HepG2 (cell line): Measurements from ENCODE around the gene PPCDC. TPM values are rescaled to one million over a fixed set of nuclear protein-coding genes. Genes with fewer than 3 reads are reported as not detected.
A peak's percentile ranks its signal among the peaks of the same experiment; 100 is the strongest.

Experiments
- ATAC-seq: fragments of 200-7000 bp; cut with Tn5 transposase; 3 replicates; pipeline ENCODE4 v1.9.1; 2020; ENCODE audit warnings: mild to moderate bottlenecking, moderate library complexity
- BruUV-seq: library from RNA; stranded (reverse); fragments of 400-500 nt; replicated peaks from 2 replicates; lab custom pipeline; 2021; lab: Mats Ljungman, UMichigan
- CTCF ChIA-PET: fragments of 300-600 bp; formaldehyde crosslinking; extraction: SDS; loops from one replicate; lab custom pipeline; 2021; ENCODE audit warnings: low total read pairs, inconsistent platforms, low intra/inter-chr PET ratio; lab: Yijun Ruan, JAX
- POLR2A ChIA-PET: fragments of 350-600 bp; sonication (Branson Sonifier 250); formaldehyde crosslinking; loops from one replicate; lab custom pipeline; 2020; ENCODE audit warnings: antibody characterized with exemption, inconsistent platforms; lab: Yijun Ruan, JAX
- DNase-seq: peaks from one replicate; pipeline ENCODE4 v3.0.0-alpha.2; 2015; ENCODE audit warnings: low spot score
- FAIRE-seq: peaks from 3 replicates; lab custom pipeline; 2011; peaks lifted over from hg19 to GRCh38; lab: Jason Lieb, UNC
- H2AFZ ChIP-seq: one replicate; pipeline ENCODE4 v1.6.1; 2011; ENCODE audit warnings: low read length, inconsistent platforms
- H3K27ac ChIP-seq: fragments of 300-600 bp; 3 replicates; pipeline ENCODE4 v1.8.0; 2011; ENCODE audit warnings: mixed run types, mild to moderate bottlenecking, mixed read lengths, low read length, inconsistent platforms; ENCODE audit not compliant: insufficient read depth; ENCODE audit errors: extremely low read length
- H3K27me3 ChIP-seq, 2 experiments: fragments of 200-600 bp in 1 of 2; 2 replicates in 1 of 2; 3 replicates in 1 of 2; pipeline versions ENCODE4 v1.6.0 to v1.8.0; 2011; ENCODE audit warnings: low read length in 2 of 2, mild to moderate bottlenecking in 2 of 2, moderate library complexity in 2 of 2, inconsistent platforms in 1 of 2; ENCODE audit not compliant: insufficient read depth in 2 of 2, control insufficient read depth in 1 of 2
- H3K36me3 ChIP-seq, 2 experiments: fragments of 200-600 bp in 1 of 2; replicated peaks in 1 of 2; 2 replicates in 1 of 2; 3 replicates in 1 of 2; pipeline versions ENCODE4 v1.5.1 to v1.8.0; 2011; ENCODE audit warnings: low read length in 2 of 2, inconsistent platforms in 1 of 2; ENCODE audit not compliant: insufficient read depth in 2 of 2, control insufficient read depth in 1 of 2
- H3K4me1 ChIP-seq: 2 replicates; pipeline ENCODE4 v1.5.1; 2012; ENCODE audit warnings: low read length, inconsistent platforms; ENCODE audit not compliant: insufficient read depth
- H3K4me2 ChIP-seq: 2 replicates; pipeline ENCODE4 v1.6.0; 2011; ENCODE audit warnings: low read depth, low read length, inconsistent platforms
- H3K4me3 ChIP-seq, 3 experiments: fragments of 200-600 bp in 1 of 3; sonication (generic), shearing (Covaris generic) in 1 of 3; replicated peaks in 1 of 3; 2 replicates each; pipeline ENCODE4 v1.5.1; 2011 to 2016; ENCODE audit warnings: low read length in 3 of 3, inconsistent platforms in 2 of 3, low read depth in 2 of 3, mild to moderate bottlenecking in 2 of 3, control low read depth in 1 of 3, mixed read lengths in 1 of 3; ENCODE audit not compliant: insufficient read depth in 1 of 3
- H3K79me2 ChIP-seq: one replicate; pipeline ENCODE4 v1.6.1; 2011; ENCODE audit warnings: low read length, inconsistent platforms; ENCODE audit not compliant: insufficient read depth
- H3K9ac ChIP-seq: 2 replicates; pipeline ENCODE4 v1.6.0; 2011; ENCODE audit warnings: mild to moderate bottlenecking, low read depth, low read length, inconsistent platforms; ENCODE audit not compliant: insufficient read depth
- H3K9me3 ChIP-seq: 2 replicates; pipeline ENCODE4 v1.5.1; 2012; ENCODE audit warnings: mild to moderate bottlenecking, low read length
- H4K20me1 ChIP-seq: 2 replicates; pipeline ENCODE4 v1.6.0; 2011; ENCODE audit warnings: inconsistent platforms, mild to moderate bottlenecking, low read length, moderate library complexity; ENCODE audit not compliant: insufficient read depth
- FUBP1 ChIP-seq: sonication (generic); formaldehyde crosslinking; IDR thresholded peaks from 2 replicates; pipeline ENCODE4 v1.5.1; 2020; ENCODE audit warnings: missing genetic modification reagents, mild to moderate bottlenecking, borderline replicate concordance
- HNRNPL ChIP-seq: fragments of 200-400 bp; formaldehyde crosslinking; IDR thresholded peaks from 2 replicates; pipeline ENCODE4 v1.6.1; 2017; ENCODE audit warnings: mild to moderate bottlenecking, low read depth, low read length
- KDM5A ChIP-seq: fragments of 200-600 bp; sonication (generic); IDR thresholded peaks from 2 replicates; pipeline ENCODE4 v1.7.0; 2018; ENCODE audit warnings: antibody characterized with exemption, mild to moderate bottlenecking, low read length, borderline replicate concordance
- MAFK ChIP-seq, 2 experiments: IDR thresholded peaks in 1 of 2; conservative IDR thresholded peaks in 1 of 2; 2 replicates each; pipeline ENCODE4 v1.6.1; 2011; ENCODE audit warnings: improper control_type of control experiment in 2 of 2, low read length in 2 of 2
- MEIS1 ChIP-seq: sonication (generic); formaldehyde crosslinking; IDR thresholded peaks from 2 replicates; pipeline ENCODE4 v1.9.0; 2021; ENCODE audit warnings: mild to moderate bottlenecking, missing genetic modification reagents, moderate library complexity, borderline replicate concordance
- MYC ChIP-seq: sonication (generic); formaldehyde crosslinking; IDR thresholded peaks from 2 replicates; pipeline ENCODE4 v1.9.0; 2021; ENCODE audit warnings: missing genetic modification reagents, borderline replicate concordance
- REPIN1 ChIP-seq: sonication (generic); formaldehyde crosslinking; IDR thresholded peaks from 2 replicates; pipeline ENCODE4 v1.8.0; 2022; ENCODE audit warnings: missing genetic modification reagents, low read depth, mild to moderate bottlenecking, borderline replicate concordance
- THAP7 ChIP-seq: sonication (generic); formaldehyde crosslinking; IDR thresholded peaks from 2 replicates; pipeline ENCODE4 v1.8.1; 2023; ENCODE audit warnings: mild to moderate bottlenecking, missing genetic modification reagents
- ZFP82 ChIP-seq: sonication (generic); formaldehyde crosslinking; IDR thresholded peaks from 2 replicates; pipeline ENCODE4 v1.5.1; 2020; ENCODE audit warnings: mild to moderate bottlenecking, missing genetic modification reagents, borderline replicate concordance
- ZNF235 ChIP-seq: sonication (generic); formaldehyde crosslinking; IDR thresholded peaks from 2 replicates; pipeline ENCODE4 v1.8.1; 2023; ENCODE audit warnings: mild to moderate bottlenecking, missing genetic modification reagents, borderline replicate concordance
- ZNF510 ChIP-seq: sonication (generic); formaldehyde crosslinking; IDR thresholded peaks from 2 replicates; pipeline ENCODE4 v1.4.0; 2020; ENCODE audit warnings: low read depth, mild to moderate bottlenecking, missing genetic modification reagents
- ZNF547 ChIP-seq: sonication (generic); formaldehyde crosslinking; IDR thresholded peaks from 2 replicates; pipeline ENCODE4 v1.5.1; 2020; ENCODE audit warnings: mild to moderate bottlenecking, missing genetic modification reagents
- ZNF562 ChIP-seq: sonication (generic); formaldehyde crosslinking; IDR thresholded peaks from 2 replicates; pipeline ENCODE4 v1.8.0; 2022; ENCODE audit warnings: missing genetic modification reagents, borderline replicate concordance
- ZNF609 ChIP-seq: sonication (generic); formaldehyde crosslinking; IDR thresholded peaks from 2 replicates; pipeline ENCODE4 v1.4.0; 2020; ENCODE audit warnings: mild to moderate bottlenecking, missing genetic modification reagents, borderline replicate concordance
- ZNF678 ChIP-seq: sonication (generic); formaldehyde crosslinking; IDR thresholded peaks from 2 replicates; pipeline ENCODE4 v1.4.0; 2020; ENCODE audit warnings: mild to moderate bottlenecking, missing genetic modification reagents
- WGBS: methylation state at CpG from one replicate; pipeline ENCODE4 v1.1.6; 2017; ENCODE audit warnings: low lambda C conversion rate; 5-methylcytosine and 5-hydroxymethylcytosine counted together
- in situ Hi-C: cut with HindIII; loops from 2 replicates; pipeline ENCODE4 v1.10.0; 2017; ENCODE audit warnings: low pct_unique_long_range_greater_than_20kb; ENCODE audit not compliant: extremely low pct_ligation_motif_present
- intact Hi-C: fragments of 100-400 bp; cut with micrococcal nuclease; formaldehyde crosslinking; loops from one replicate; pipeline ENCODE4 v1.10.0; 2022; ENCODE audit not compliant: unreplicated experiment
- polyA plus RNA-seq, 8 experiments: library from polyadenylated mRNA; depleted of rRNA in 3 of 8; stranded (reverse) in 7 of 8; unstranded in 1 of 8; fragments of >200 nt; fragmentation: Illumina TruSeq in 4 of 8; extraction: Trizol in 4 of 8; gene quantifications; 2 replicates each; pipeline versions ENCODE4 v1.2.1 to v1.2.3, GENCODE V29; 2011 to 2016; ENCODE audit warnings: low read depth in 4 of 8, missing spikeins in 1 of 8, mixed read lengths in 1 of 8; ENCODE audit not compliant: insufficient read depth in 1 of 8
- total RNA-seq, 5 experiments: library from RNA; depleted of rRNA; stranded (reverse); fragments of >200 nt; fragmentation: Illumina TruSeq; extraction: Trizol; gene quantifications; 2 replicates each; pipeline ENCODE4 v1.2.3, GENCODE V29; 2016; ENCODE audit warnings: low read depth in 1 of 5

The PPCDC gene
- total and polyA plus RNA-seq, 2 of the 13 experiments (the other 11 are each of a cell fraction or from before 2014, with no cell fraction given) = 12.3 to 12.8 TPM

- Histone ChIP-seq H2AFZ (no peak overlapping the region), H3K36me3 (0 out of 5 replicates have a peak, but pooled peaks cover 0 to 5% of the 10 kb centered on the region in 2 experiments), H3K27ac (peak overlapping the region; percentile 80), H3K27me3 (no peaks in the 10 kb centered on the region), H3K4me1 (peaks cover 25% of the 10 kb centered on the region), H3K4me3 (peak overlapping the region; percentile 87 to 95 (median 94)), H3K9ac (peak overlapping the region; percentile 97), H3K9me3 (no peaks in the 10 kb centered on the region), H3K79me2 (peaks cover 18% of the 10 kb centered on the region), H3K4me2 (peak overlapping the region; percentile 77), H4K20me1 (no peaks in the 10 kb centered on the region)
- DNase-seq = no peak
- CTCF ChIA-PET = interaction anchor here (0.6 kb wide), 1 partner anchor 285 kb away, joined by 3 read pairs; no protein-coding TSS in a partner anchor
- FAIRE-seq = no peak
- intact Hi-C loops (no loop called here), in situ Hi-C loops (no loop called here)
- POLR2A ChIA-PET = interaction anchor here (0.7 to 2.2 kb wide), 23 partner anchors 9 to 408 kb away, joined by 3 to 19 read pairs (median 4); partner anchors contain the start of genes C15orf39, COX5A, MAN2C1 and RPP25
- 12% methylated on average over 12 of the region's 12 CpGs for WGBS
- BruUV-seq = TSS peak; percentile 92
- ATAC-seq = peak; percentile 18; the same call in 2 of the 3 replicates
- TF ChIP-seq ZFP82 (CRISPR knock-in tag) = no peak
- peak; percentile 10; the same call in 1 of the 2 replicates for TF ChIP-seq REPIN1 (CRISPR knock-in tag)
- TF ChIP-seq THAP7 (CRISPR knock-in tag) = no peak
- no peak for TF ChIP-seq MEIS1
- peak; percentile 35 to 59; a peak in 3 of 4 replicates for TF ChIP-seq MAFK (conservative IDR thresholded peaks at IDR 0.05 in 1 of 2, IDR thresholded peaks at IDR 0.05 in 1 of 2; ENCODE audit: low read length in 2 of 2)
- TF ChIP-seq ZNF609 (CRISPR knock-in tag) = no peak
- TF ChIP-seq ZNF510 (CRISPR knock-in tag) = no peak; the same call in 1 of the 2 replicates
- no peak for TF ChIP-seq KDM5A
- no peak for TF ChIP-seq ZNF562 (CRISPR knock-in tag)
- no peak for TF ChIP-seq ZNF547 (CRISPR knock-in tag)
- no peak for TF ChIP-seq FUBP1 (CRISPR knock-in tag)
- TF ChIP-seq HNRNPL = no peak
- 0 out of 2 replicates have a peak, but pooled peaks have one; percentile 1 for TF ChIP-seq ZNF678 (CRISPR knock-in tag)
- no peak for TF ChIP-seq MYC (CRISPR knock-in tag)
- TF ChIP-seq ZNF235 (CRISPR knock-in tag) = no peak
These were observed 664 bp downstream of the PPCDC start for GRCh38 chr15:75023872-75024636.
